GM18499 (cell line): ENCODE measurements around the gene IGSF6.
"Not testable (repeated sequence)": the region's sequence is repeated elsewhere in the genome, so short reads cannot be mapped to it uniquely, and the experiment has no call there.

Experiments
- ATAC-seq: cut with Tn5 transposase; IDR thresholded peaks from one replicate; pipeline ENCODE4 v1.9.1; 2021; ENCODE audit warnings: moderate number of reproducible peaks; ENCODE audit not compliant: insufficient read depth, unreplicated experiment

The IGSF6 gene, protein sequence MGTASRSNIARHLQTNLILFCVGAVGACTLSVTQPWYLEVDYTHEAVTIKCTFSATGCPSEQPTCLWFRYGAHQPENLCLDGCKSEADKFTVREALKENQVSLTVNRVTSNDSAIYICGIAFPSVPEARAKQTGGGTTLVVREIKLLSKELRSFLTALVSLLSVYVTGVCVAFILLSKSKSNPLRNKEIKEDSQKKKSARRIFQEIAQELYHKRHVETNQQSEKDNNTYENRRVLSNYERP

DNA sequence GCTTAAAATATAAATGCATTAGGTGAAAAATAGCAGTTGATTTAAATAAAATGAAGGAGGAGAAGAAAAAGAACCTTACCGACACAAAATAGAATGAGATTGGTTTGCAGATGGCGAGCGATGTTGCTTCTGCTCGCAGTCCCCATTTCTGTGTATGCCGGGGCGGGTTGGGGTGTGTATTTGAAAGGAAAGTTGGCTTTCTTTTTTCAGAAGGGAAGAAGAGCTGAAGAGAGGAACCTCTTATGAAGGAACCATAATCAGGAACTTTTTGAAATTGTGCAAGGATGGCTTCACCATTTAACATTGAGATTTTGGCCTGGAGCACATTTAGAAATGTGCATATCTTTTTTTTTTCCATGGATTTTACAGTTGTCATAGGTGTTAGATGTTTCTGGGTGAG is at the start of gene IGSF6:
Gene IGSF6, minus strand, starts transcription at position 156 of the 400 bp plus-strand sequence. Its CDS starts 10 bp downstream, at position 146.
- no peak for ATAC-seq

- ATAC-seq = no peak
Measured at GRCh38 chr16:21701271-21701670, 48.9 kb upstream of the IGSF6 start.

DNA sequence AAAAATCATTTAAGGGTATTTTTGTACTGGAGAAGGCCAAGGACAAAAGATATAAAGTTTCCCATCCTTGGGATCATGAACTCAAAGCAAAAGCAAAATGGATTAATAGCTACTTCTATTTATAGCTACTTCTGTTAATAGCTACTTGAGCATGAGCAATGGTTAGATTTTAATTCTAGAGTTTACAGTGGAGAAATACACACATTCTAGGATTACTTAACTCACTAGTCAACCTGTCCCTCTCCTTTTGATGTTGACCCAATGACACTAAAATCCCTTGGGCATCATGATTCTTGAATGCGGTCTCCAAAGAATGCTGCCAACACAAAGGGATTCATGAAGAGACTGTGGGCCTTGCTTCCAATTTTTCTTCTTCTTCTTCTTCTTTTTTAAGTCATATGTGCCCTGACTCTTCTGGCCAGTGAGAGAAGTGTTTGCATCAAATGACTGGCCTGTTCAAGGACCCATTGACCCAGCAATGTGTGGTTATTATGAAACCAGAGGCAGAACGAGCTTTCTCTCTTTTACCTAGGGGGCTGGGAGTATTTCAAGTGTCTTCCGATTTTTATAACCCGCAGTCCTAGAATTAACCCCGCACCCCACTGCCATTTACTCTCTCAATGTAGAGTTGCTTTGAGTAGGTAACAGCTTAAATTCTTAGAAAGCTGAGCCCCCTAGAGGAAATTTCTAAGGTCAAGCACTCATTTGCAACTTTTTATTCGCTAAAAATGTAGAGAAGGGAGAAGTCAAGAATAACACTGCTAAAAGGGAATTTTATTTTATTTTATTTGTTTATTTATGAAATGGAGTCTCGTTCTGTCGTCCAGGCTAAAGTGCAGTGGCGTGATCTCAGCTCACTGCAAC is 46.0 kb upstream of the IGSF6 start:
- no peak for ATAC-seq

- ATAC-seq = no peak
Measured at GRCh38 chr16:21697032-21697431, 44.6 kb upstream of the IGSF6 start.

- no peak for ATAC-seq
Measured at GRCh38 chr16:21694609-21695008, 42.2 kb upstream of the IGSF6 start.

DNA sequence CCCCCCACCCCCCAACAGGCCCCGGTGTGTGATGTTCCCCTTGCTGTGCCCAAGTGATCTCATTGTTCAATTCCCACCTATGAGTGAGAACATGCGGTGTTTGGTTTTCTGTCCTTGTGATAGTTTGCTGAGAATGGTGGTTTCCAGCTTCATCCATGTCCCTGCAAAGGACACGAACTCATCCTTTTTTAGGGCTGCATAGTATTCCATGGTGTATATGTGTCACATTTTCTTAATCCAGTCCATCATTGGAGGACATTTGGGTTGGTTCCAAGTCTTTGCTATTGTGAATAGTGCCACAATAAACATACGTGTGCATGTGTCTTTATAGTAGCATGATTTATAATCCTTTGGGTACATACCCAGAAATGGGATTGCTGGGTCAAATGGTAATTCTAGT is 38.6 kb upstream of the IGSF6 start:
- not testable (repeated sequence) for ATAC-seq

DNA sequence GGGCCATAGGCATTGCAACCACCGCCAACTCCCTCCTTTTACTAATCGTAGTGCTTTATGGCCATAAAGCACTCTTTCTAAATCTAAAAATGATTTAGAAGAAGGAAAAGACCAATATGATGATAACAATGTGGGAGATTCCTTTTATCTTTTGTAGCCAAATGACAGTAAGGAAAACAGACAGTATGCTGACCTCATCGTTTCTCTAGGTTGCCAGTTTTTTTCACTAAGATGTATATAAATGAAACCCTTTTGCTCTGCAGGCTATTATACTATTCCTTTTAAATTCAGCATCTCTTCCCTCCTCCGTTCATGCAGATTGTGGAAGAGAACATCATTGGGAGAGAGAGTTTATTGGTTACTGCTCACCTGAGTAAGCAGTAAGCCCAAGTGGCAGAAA is 36.7 kb upstream of the IGSF6 start:
- ATAC-seq = no peak

- no peak for ATAC-seq
Measured at GRCh38 chr16:21685034-21685455, 32.6 kb upstream of the IGSF6 start.

GRCh38 chr16:21684199-21684598 is 31.8 kb upstream of the IGSF6 start:
- no peak for ATAC-seq

GRCh38 chr16:21683184-21683583 is 30.8 kb upstream of the IGSF6 start:
- no peak for ATAC-seq

- ATAC-seq = not testable (repeated sequence)
Measured at GRCh38 chr16:21680714-21681113, 28.3 kb upstream of the IGSF6 start.

DNA sequence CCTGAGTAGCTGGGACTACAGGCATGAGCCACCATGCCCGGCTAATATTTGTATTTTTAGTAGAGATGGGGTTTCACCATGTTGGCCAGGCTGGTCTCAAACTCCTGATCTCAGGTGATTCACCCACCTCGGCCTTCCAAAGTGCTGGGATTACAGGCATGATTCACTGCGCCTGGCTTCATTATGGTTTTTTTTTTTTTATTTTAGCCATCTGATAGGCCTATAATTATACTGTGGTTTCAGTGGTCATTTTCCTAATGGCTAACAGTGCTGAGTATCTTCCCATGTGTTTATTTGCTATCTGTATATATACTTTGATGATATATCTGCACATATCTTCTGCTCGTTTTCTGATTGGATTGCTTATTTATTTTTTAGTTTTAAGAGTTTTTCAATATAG is 22.0 kb upstream of the IGSF6 start:
- ATAC-seq = not testable (repeated sequence)

GRCh38 chr16:21673469-21673868 is 21.1 kb upstream of the IGSF6 start:
- ATAC-seq = no peak

DNA sequence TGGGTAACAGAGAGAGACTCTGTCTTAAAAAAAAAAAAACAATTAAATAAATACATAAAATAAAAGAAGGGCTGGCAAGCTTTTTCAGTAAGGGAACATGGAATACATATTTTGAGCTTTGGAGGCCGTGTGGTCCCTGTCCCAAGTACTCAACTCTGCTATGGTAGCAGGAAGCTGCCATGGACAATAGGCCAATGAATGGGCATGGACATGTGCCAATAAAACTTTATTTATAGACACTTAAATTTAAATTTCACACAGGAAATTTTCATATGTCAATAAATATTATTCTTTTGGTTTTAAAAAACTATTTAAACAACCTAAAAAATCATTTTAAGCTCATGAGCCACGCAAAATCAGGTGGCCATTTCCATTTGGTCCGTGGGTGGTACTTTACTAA is 15.2 kb upstream of the IGSF6 start:
- ATAC-seq = no peak

GRCh38 chr16:21666772-21667171 is 14.4 kb upstream of the IGSF6 start:
- no peak for ATAC-seq

DNA sequence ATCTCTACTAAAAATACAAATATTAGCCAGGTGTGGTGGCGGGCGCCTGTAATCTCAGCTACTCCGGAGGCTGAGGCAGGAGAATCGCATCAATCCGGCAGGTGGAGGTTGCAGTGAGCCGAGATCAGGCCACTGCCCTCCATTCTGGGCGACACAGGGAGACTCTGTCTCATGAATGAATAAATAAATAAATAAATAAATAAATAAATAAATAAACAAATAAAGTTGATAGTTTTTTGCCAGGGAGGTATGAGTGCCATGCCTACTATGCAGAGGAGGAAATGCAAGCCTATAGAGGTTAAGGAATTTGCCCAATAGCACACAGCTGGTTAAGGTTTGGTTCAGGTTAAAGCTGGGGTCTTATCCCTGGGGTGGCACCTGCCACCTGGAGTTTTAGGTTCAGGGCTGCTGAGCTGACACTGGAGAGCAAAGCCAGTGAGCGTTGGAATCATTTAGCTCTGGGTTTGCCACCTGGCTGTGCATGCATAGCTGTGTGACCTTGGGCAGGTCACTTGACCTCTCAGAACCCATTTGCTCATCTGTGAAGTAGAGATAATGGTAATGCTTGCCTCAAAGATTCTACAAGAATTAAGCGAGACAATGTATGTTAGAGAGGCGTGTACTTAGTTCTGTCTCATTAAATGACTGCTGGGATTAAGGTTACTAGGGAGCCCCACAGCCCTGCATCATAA is 12.5 kb upstream of the IGSF6 start:
- no peak for ATAC-seq

DNA sequence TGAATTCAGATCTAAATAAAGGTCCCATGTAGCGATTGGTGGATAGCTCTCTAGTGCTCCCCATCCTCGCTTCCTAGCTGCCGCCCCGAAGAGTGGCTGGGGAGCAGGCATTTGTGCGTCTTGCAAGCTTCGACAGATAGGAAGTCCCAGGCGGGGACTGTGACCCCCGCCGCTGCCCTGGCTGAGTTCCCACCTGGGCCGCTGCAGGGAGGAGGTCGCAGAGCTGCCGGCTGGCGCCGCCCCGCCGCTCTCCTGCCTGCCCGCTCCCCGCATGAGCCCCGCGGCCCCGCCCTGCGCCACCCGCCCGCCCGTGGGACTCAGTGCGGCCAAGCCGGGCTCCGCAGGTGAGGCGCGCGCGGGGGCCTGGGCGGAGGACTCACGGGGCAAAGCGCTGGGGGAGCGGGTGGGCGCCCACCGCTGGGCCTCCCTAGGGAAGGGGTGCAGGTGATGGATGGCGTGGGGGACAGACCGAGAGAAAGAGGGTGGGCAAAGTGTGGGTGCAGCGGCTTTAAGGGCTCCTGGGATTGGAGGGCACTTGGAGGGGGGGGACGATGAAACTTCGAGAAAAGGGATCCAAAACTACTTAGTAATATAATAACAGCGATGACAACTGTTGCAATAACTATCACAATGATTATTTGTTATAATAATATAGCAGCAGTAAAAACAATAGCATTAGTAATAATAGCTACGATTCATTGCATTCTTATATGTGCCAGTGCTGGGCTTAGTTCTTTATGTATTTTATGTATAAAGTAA is 11.7 kb upstream of the IGSF6 start, which contains the start of gene OTOA:
Gene OTOA, plus strand, starts transcription at position 80 of the 759 bp plus-strand sequence. CDS start 14,547 bp downstream, outside the sequence.
- ATAC-seq = no peak

DNA sequence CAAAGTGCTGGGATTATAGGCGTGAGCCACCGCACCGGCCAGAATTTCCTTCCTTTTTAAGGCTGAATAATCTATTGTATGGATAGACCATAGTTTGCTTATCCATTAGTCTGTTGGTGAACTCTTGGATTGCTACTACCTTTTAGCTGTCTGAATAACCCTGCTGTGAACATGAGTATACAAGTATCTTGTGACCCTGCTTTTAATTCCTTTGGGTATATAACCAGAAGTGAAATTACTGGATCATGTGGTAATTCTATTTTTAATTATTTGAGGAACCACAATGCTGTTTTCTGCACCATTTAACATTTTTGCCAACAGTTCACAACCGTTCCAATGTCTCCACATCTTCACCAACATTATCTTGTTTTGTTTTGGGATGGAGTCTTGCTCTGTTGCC is 6.7 kb upstream of the IGSF6 start:
- ATAC-seq = no peak

DNA sequence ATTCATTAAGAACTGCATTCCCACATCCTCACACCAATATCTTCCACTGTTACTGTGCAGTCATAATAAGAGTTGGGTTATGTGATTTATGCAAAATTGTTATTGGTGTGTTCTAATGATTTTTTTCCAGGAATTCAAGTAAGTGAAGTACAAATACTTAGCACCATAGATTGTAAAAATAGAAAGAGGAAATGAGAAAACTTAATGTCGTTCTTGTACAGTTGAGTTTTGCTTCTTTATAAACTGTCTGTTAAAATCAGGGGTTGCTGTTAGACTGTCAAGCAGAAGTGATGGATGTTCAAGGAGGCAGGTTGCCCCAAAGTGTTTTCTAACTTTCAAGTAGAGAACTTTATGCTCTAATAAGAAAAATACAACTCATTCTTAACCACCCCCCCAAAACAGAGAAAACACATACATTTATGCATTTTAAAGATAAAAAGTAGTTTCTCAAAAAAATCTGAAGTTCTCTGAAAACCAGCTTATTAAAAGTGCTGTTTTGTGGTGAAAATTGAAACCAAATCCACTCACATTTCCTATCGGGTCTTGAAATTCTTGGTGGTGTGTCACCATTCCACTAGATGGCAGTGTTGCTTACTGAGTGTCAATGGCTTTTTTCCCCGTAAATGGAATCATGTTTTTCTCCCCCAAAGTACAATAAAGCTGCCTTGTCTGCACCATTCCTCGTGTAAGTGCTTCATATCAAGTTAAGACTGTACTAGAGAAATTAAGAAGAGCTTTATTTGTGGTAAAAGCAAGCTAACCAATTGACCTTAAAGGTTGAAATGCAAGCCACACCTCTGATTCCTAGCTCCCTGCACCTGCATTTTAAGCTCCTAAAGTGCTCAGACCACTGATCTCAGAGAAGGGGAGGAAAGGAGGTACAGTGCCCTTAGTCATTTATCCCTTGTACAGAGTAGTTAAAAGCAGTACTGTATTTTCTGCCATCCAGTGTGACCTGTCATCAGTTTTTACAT is 4.7 kb upstream of the IGSF6 start:
- ATAC-seq = peak; percentile 63
